ENCODE data around the gene ZNF438. TPM values are rescaled to one million over a fixed set of nuclear protein-coding genes. Genes with fewer than 3 reads are reported as not detected.
"Not testable (repeated sequence)": the region's sequence is repeated elsewhere in the genome, so short reads cannot be mapped to it uniquely, and the experiment has no call there.

ZNF438 gene
- polyA plus RNA-seq, 4 donors: 7.0 to 9.1 (median 8.6) TPM

DNA sequence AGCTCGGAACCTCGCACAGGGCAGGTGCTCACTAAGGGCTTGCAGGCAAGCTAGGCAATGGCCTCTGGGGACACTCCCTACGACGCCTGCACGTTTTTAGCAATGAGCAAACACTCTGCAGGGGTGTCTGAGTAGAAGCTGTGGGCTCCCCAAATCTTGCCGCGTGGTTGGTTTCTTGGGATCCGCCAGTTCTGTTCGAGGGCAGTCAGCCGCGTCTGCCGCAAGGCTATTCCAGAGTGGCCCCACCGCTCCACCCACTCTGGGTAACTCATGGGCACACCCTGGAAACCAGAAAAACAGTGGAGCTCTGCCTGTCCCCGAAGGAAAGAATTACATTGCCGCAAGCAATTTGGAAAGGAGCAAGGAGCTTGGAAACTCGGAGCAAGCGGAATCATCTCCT is 212.8 kb downstream of the ZNF438 start:
- DNase-seq (ENCODE audit: low read depth in 4 of 4, low spot score in 3 of 4): no peak

DNA sequence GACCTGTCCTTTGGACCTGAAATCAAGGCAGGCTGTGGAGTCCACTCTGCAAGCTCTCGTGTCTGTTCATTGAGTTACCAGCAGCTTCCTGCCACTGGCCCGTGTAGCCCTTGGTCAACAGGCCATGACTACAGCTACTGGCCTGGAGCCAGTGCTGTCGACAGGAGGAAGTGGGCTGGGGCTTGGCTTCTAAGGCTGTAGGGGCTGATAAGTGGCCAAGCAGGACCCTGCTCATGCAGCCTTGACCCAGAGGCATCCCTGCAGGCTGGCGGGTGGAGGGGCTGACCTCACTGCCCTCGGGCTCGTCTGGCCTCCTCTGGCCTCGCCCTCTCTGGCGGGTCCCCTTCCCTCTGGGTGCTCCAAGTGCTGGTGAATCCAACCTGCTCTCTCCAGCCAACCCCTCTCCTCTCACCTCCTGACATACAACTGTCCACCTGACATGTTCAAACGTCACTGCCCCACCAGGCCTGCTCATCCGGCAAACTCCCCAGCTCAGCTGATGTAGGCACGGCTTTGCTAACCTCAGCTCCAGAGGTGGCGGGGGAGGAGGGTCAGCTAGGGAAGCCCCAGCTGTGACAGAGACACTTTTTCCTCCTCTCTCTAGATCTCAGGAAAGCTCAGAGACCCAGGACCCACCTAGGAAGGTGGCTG is 213.5 kb downstream of the ZNF438 start:
- no peak for DNase-seq (ENCODE audit: low read depth in 4 of 4, low spot score in 3 of 4)

- DNase-seq (ENCODE audit: low read depth in 4 of 4, low spot score in 3 of 4): no peak
Measured at GRCh38 chr10:30817541-30817940, 214.1 kb downstream of the ZNF438 start.

DNA sequence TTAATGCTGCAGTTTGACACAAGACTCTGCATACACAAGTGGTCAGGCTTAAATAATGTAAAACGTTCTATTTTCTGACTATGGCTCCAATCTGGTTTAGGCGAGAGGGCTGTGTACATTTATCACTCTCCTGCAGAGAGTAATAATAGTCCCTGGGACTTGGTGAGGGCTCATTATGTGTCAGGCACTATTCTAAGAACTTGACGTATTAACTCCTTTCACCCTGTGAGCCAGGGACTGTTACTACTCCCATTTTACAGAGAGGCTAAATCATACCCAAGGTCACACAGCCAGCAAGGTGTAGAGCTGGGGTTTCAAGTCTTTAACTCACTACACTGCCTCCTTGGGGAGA is 214.9 kb downstream of the ZNF438 start:
- no peak for DNase-seq (ENCODE audit: low read depth in 4 of 4, low spot score in 3 of 4)

GRCh38 chr10:30816159-30816819 is 215.4 kb downstream of the ZNF438 start:
- no peak for DNase-seq (ENCODE audit: low read depth in 4 of 4, low spot score in 3 of 4)

DNA sequence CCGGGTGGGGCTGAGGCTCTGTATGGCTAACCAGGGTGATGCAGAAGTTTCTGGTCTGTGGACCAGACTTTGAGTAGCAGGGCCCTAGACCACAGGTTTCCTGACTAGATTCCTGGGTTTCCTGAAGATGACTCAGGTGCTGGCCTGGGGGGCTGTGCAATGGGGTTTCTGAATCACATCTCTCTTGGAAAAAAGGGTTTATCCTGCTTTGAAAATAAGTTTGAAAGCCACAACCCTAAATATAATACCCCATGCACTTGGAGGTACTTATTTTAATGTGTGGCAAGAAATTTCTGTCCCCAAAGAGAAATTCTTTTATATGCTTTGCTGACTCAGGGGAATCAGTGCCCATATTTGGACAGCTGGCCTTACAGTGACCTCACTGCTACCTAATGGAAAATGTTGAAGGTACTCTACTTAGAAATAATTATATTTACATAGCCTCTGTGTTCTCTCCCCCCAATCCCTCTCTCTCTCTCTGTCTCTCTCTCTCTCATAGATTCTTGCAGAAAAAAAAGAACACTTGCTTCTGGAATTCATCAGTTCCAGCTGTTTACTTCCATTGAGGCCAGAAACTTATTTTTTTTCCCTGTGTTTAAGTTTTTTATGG is 217.7 kb downstream of the ZNF438 start:
- DNase-seq (ENCODE audit: low read depth in 4 of 4, low spot score in 3 of 4): no peak

- no peak for DNase-seq (ENCODE audit: low read depth in 4 of 4, low spot score in 3 of 4)
Measured at GRCh38 chr10:30812018-30812851, 219.4 kb downstream of the ZNF438 start.

DNA sequence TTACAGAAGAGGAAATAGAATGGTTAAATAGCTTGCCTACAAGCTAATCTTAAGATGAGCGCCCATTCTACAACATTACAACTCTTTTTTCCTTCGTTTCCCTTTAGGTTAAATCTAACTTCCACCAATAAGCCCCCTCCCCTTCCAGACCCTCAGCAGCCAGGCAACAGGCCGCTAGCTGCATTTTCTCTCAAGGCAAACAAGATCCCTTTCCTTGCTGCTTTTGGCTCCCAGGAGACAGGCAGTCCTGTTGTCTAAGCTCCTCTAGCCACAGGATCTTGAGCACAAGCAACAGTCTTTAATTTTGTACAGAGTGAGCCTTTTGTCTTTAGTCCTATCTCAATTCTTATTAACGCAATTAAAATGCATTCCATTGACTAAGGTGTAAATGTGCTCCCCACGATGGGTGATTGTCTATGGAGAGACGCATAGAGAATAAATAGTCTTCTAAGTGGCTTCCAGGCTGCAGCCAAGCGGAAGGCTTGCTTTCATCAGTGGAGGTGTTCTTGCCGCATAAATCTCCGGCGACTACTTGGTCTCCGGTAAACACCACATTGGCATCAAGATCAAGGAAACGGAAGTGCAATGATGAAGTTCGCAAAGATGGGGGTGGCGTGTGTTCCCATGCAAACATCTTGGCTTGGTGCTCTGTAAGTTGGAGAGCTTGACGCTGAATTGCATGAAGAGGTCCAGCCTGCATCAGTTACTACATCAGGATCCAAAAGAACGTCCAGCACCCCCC is 220.2 kb downstream of the ZNF438 start:
- no peak for DNase-seq (ENCODE audit: low read depth in 4 of 4, low spot score in 3 of 4)

DNA sequence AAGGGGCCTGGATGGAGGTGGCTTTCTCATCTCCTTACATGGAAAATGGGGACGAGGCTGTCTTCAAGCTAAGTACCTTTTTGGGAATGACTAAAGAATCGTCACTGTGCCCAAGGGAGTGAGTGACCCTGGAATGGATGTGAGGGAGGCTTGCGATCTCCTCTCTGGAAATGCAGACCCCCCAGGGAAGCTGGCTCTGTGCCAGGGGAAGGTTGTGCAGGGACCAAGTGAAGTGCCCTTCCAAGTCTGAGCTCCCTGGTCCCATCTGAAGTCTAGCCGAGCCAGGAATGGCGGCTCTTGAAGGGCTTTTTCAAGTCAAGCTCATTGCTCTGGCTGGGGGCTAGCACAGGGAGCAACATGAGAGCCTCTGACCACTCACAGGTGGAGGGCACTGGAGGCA is 221.2 kb downstream of the ZNF438 start:
- DNase-seq (ENCODE audit: low read depth in 4 of 4, low spot score in 3 of 4): no peak

- no peak for DNase-seq (ENCODE audit: low read depth in 4 of 4, low spot score in 3 of 4)
Measured at GRCh38 chr10:30806850-30807249, 224.8 kb downstream of the ZNF438 start.

DNA sequence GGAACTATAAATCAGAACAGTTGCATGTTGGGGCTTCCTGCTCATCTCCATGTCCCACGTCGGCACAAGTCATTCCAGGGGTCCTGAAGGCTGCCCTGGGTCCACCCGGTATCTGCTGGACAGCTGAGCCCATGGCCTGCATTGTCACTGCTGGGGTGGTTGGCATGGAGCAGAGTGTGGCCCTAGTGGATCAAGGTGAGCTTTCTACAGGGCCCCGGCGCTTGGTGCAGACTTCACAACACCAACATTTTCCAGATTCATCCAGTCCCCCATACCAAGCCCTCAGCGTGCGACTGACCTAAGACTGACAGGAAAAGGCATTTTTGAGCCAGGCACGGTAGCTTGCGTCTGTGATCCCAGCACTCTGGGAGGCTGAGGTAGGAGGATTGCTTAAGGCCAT is 226.6 kb downstream of the ZNF438 start:
- DNase-seq (ENCODE audit: low read depth in 4 of 4, low spot score in 3 of 4): no peak

- no peak for DNase-seq (ENCODE audit: low read depth in 4 of 4, low spot score in 3 of 4)
Measured at GRCh38 chr10:30804478-30805055, 227.1 kb downstream of the ZNF438 start.

DNA sequence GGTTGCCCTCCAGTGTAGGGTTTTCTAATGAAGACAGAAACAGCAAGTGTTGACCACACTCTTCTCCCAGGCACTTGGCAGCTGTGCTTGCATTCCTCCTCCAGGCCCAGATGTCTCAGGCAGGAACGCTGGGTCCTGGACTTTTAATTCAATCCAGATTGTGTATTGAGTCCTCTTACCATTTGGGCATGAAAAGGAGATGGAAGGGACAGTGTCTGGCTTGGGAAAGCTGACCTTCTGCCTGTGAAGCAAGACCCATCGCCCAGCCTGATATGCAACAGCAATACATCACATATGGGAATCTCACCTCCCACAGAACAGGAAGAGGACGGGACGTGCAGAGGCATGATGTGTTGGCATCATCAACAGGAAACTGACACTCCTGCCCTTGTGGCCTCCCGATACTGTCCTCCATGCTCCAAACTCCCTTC is 227.8 kb downstream of the ZNF438 start:
- no peak for DNase-seq (ENCODE audit: low read depth in 4 of 4, low spot score in 3 of 4)

DNA sequence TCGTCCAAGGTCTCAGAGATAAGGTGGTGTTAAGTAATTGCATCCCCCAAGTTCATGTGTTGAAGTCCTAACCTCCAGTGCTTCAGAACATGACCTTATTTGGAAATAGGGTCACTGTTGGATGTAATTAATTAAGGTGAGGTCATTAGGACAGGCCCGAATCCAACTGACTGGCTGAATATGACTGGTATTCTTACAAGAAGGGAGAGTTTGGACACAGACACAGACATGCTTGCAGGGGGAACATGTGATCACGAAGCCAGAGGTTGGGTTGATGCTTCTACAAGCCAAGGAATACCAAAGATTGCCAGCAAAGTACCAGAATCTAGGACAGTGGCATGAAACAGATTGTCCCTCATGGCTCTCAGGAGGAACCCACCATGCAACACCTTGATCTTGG is 228.6 kb downstream of the ZNF438 start:
- DNase-seq (ENCODE audit: low read depth in 4 of 4, low spot score in 3 of 4): no peak

DNA sequence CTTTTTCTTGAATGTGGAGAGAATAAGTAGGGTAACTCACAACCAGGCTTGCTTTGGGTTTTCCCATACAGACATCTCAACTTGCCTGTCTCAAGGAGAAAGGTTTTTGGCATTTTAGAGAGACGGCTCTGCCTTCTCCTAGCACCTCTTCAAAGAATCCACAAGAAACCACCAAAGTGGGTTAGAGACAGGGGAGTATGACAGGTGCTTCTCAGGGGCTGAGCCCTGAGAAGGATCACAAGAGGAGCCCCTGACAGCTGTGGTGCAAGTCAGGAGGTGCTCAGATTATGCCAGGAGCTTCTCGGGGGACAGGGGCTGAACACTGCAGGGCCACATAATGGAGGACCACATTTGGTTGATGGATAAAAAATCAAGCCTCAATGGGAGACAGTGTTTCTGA is 231.3 kb downstream of the ZNF438 start:
- no peak for DNase-seq (ENCODE audit: low read depth in 4 of 4, low spot score in 3 of 4)

- no peak for DNase-seq (ENCODE audit: low read depth in 4 of 4, low spot score in 3 of 4)
Measured at GRCh38 chr10:30798646-30799185, 232.9 kb downstream of the ZNF438 start.

GRCh38 chr10:30795024-30795423 is 236.6 kb downstream of the ZNF438 start:
- not testable (repeated sequence) for DNase-seq (ENCODE audit: low read depth in 4 of 4, low spot score in 3 of 4)
